Epithelial cell of prostate (primary cell): ENCODE measurements around the gene TICAM2.

Experiments
- DNase-seq: peaks from one replicate; pipeline ENCODE4 v3.0.0-alpha.2; 2011; ENCODE audit warnings: low read depth, low spot score
- H3K27ac ChIP-seq: fragments of 450-650 bp; 2 replicates; pipeline ENCODE4 v1.5.1; 2017; ENCODE audit warnings: mild to moderate bottlenecking

Gene TICAM2

DNA sequence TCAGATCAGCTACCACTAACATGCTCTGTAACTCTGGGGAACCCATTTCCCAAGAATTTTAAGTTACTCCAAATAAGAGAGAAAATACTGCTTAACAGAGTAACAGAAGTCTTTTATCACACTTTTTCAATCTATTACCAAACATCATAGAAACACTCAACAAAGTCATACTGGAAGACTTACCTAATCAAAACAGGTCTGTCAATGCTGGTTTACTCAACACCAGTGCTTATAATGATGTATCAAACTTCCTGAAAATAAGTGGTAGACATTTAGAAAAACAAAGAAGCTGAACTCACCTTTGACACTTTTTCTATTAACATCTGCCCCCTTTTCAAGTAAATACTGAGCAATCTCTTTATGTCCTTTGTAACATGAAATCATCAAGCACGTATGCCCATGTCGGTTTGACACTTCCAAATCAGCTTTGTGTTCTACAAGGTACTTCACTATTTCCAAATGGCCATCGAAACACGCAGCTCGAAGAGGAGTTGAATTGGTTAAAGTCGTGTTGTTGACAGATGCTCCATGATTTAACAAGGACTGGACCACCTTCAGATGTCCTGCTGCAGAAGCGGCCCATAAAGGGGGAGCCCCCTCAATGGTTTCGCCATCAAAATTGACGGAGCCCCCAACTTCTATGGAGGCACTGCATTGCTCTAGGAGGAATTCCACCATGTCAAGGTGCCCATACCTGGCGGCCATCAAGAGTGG, 59.5 kb downstream of the TICAM2 start:
- no peak for DNase-seq

DNA sequence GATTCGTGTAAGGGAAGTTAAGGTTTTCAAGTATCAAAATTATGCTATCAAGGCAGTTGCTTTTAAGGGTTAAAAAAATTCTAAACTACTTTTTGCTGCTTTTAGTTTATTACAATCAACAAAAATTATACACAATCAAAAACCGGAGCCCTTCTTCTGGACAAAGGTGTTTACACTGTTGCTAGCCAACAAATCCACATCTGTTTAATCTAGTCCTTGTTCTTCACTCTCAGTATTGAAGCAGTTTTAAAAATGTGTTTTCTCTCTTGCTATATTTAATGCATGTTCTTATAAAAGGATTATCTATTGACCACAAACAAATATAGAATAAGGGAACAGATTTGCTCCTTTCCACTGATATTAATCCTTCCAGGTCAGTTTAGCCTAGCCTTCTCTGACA, 60.2 kb downstream of the TICAM2 start:
- H3K27ac ChIP-seq, result no peak overlapping the region

More for the DNA sequence above, 59.5 kb downstream of the TICAM2 start:
- H3K27ac ChIP-seq, result peak overlapping the region; percentile 92

GRCh38 chr5:115541611-115542010, 60.7 kb downstream of the TICAM2 start:
- no peak for DNase-seq
- H3K27ac ChIP-seq, result no peak overlapping the region

More for the DNA sequence above, 60.2 kb downstream of the TICAM2 start:
- DNase-seq, result no peak

- DNase-seq, result no peak
- no peak overlapping the region for H3K27ac ChIP-seq
These were observed 66.7 kb downstream of the TICAM2 start for GRCh38 chr5:115535479-115536035.

DNA sequence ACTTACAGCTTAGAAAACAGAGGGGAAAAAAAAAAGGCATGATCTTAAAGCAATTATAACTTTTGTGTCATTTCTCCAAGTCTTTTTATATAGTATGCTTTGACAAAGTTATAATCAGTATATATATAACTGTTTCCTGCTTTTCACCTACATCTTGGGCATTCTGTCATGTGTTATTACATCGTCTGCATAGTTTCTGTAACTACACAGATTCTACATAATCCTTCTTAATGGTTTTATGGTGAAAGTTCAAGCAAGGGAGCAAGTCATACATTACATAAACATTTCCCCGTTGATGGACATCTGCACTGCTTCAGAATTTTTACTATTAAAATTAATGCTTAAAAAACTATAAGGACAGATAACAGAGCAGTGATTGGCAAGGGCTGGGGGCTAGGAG, 69.8 kb downstream of the TICAM2 start:
- no peak for DNase-seq
- no peak overlapping the region for H3K27ac ChIP-seq

- no peak for DNase-seq
- no peak overlapping the region for H3K27ac ChIP-seq
These were observed 70.4 kb downstream of the TICAM2 start for GRCh38 chr5:115531787-115532367.

DNA sequence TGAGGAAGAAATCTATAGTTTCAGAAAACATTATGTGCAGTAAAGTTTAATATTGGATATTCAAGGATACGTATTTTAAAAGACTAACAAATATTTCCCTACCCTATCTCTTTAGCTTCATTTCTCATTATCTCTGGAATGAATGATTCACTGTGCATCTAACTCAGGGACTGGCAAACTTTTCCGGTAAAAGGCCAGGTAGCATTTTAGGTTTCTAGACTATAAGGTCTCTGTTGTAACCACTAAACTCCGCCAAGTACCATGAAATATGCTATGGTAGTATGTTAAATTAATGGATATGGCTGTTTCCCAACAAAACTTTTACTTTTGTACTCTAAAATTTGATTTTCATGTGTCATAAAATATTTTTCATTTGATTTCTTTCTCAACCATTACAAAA, 70.9 kb downstream of the TICAM2 start:
- H3K27ac ChIP-seq, result no peak overlapping the region
- DNase-seq, result no peak

DNA sequence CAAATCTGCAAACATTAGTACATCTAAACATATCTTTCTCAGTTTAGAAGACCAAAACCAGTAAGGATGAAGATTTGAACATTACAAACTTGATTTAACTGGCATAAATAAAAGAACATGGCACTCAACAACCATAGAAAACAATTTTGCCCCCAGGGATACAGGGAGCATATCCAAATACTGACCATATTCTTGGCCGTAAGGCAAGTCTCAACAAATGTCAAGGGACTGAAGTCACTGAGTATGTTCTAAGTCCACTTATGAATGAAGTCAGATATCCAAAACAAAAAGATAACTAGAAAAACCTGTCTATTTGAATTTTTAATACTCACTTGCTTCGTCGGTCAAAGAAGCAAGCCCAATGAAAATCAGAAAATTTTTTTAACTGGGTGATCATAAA, 71.9 kb downstream of the TICAM2 start:
- no peak overlapping the region for H3K27ac ChIP-seq
- DNase-seq, result no peak
